HepG2 (cell line): ENCODE results near the gene DLL1. TPM values are rescaled to one million over a fixed set of nuclear protein-coding genes. Genes with fewer than 3 reads are reported as not detected.
A peak's percentile ranks its signal among the peaks of the same experiment; 100 is the strongest.

Experiments used
- ASH2L ChIP-seq: fragments of 300-600, 200-600 bp; sonication (generic); IDR thresholded peaks from 2 replicates; pipeline ENCODE4 v1.7.0; 2017; ENCODE audit warnings: low read depth, mild to moderate bottlenecking, moderate library complexity, mixed read lengths, low read length; ENCODE audit not compliant: insufficient read length
- GTF2F1 ChIP-seq: fragments of 150-350 bp; IDR thresholded peaks from 2 replicates; pipeline ENCODE4 v1.6.1; 2014; ENCODE audit warnings: low read length
- HDAC6 ChIP-seq: fragments of 200-600 bp; sonication (generic); IDR thresholded peaks from 2 replicates; pipeline ENCODE4 v1.7.0; 2017; ENCODE audit warnings: mild to moderate bottlenecking, antibody characterized with exemption, low read length, low read depth
- HNRNPUL1 ChIP-seq: fragments of 200-400 bp; formaldehyde crosslinking; IDR thresholded peaks from 2 replicates; pipeline ENCODE4 v1.6.1; 2017; ENCODE audit warnings: low read depth, mild to moderate bottlenecking, low read length, moderate library complexity
- ISX ChIP-seq: sonication (generic); formaldehyde crosslinking; conservative IDR thresholded peaks from 2 replicates; pipeline ENCODE4 v1.5.0; 2020; ENCODE audit warnings: missing genetic modification reagents
- KDM1A ChIP-seq: IDR thresholded peaks from 2 replicates; pipeline ENCODE4 v1.6.1; 2016; ENCODE audit warnings: missing compliant biosample characterization
- MTF1 ChIP-seq: sonication (generic); formaldehyde crosslinking; IDR thresholded peaks from 2 replicates; pipeline ENCODE4 v1.5.0; 2020; ENCODE audit warnings: missing genetic modification reagents
- NR2F1 ChIP-seq, 2 experiments: fragments of 450-650 bp in 1 of 2; formaldehyde crosslinking in 1 of 2; IDR thresholded peaks; 2 replicates each; pipeline versions ENCODE4 v1.5.0 to v1.6.1; 2016 to 2020; ENCODE audit warnings: mild to moderate bottlenecking in 1 of 2, missing compliant biosample characterization in 1 of 2, missing genetic modification reagents in 1 of 2, moderate library complexity in 1 of 2
- PHB2 ChIP-seq: fragments of 450-650 bp; IDR thresholded peaks from 2 replicates; pipeline ENCODE4 v1.6.1; 2018; ENCODE audit not compliant: partially characterized antibody
- PLSCR1 ChIP-seq: sonication (generic); formaldehyde crosslinking; IDR thresholded peaks from 2 replicates; pipeline ENCODE4 v1.5.0; 2020; ENCODE audit warnings: missing genetic modification reagents, mild to moderate bottlenecking, borderline replicate concordance
- RBM39 ChIP-seq: fragments of 200-400 bp; formaldehyde crosslinking; IDR thresholded peaks from one replicate; pipeline ENCODE4 v1.6.1; 2018; ENCODE audit warnings: antibody characterized with exemption, mild to moderate bottlenecking, low read depth, low read length; ENCODE audit not compliant: poor library complexity, severe bottlenecking
- SNAI1 ChIP-seq: sonication (generic); formaldehyde crosslinking; IDR thresholded peaks from 2 replicates; pipeline ENCODE4 v1.5.0; 2020; ENCODE audit warnings: mild to moderate bottlenecking, missing genetic modification reagents, borderline replicate concordance
- TBL1XR1 ChIP-seq: fragments of 150-350 bp; IDR thresholded peaks from 2 replicates; pipeline ENCODE4 v1.6.1; 2014; ENCODE audit warnings: borderline replicate concordance, low read length; ENCODE audit not compliant: partially characterized antibody
- THYN1 ChIP-seq: sonication (generic); formaldehyde crosslinking; IDR thresholded peaks from 2 replicates; pipeline ENCODE4 v1.8.1; 2023; ENCODE audit warnings: low read depth, mild to moderate bottlenecking, moderate library complexity, missing genetic modification reagents, borderline replicate concordance
- ZBTB43 ChIP-seq: sonication (generic); formaldehyde crosslinking; conservative IDR thresholded peaks from 2 replicates; pipeline ENCODE4 v1.4.0; 2020; ENCODE audit warnings: missing genetic modification reagents
- ZFP90 ChIP-seq: sonication (generic); formaldehyde crosslinking; IDR thresholded peaks from 2 replicates; pipeline ENCODE4 v1.8.0; 2022; ENCODE audit warnings: missing genetic modification reagents, mild to moderate bottlenecking, inconsistent platforms, borderline replicate concordance
- ZKSCAN5 ChIP-seq: sonication (generic); formaldehyde crosslinking; IDR thresholded peaks from 2 replicates; pipeline ENCODE4 v1.5.1; 2020; ENCODE audit warnings: mild to moderate bottlenecking, missing genetic modification reagents
- ZMAT5 ChIP-seq: sonication (generic); formaldehyde crosslinking; IDR thresholded peaks from 2 replicates; pipeline ENCODE4 v1.5.0; 2020; ENCODE audit warnings: mild to moderate bottlenecking, low read depth, missing genetic modification reagents, borderline replicate concordance
- ZNF598 ChIP-seq: sonication (generic); formaldehyde crosslinking; IDR thresholded peaks from 2 replicates; pipeline ENCODE4 v1.5.1; 2020; ENCODE audit warnings: mild to moderate bottlenecking, missing genetic modification reagents, borderline replicate concordance
- ZNF614 ChIP-seq: IDR thresholded peaks from 2 replicates; pipeline ENCODE4 v1.6.1; 2018; ENCODE audit warnings: missing biosample characterization, missing genetic modification reagents, inconsistent platforms, borderline replicate concordance
- ZNF724P ChIP-seq: sonication (generic); formaldehyde crosslinking; IDR thresholded peaks from 2 replicates; pipeline ENCODE4 v1.8.0; 2022; ENCODE audit warnings: missing genetic modification reagents, borderline replicate concordance
- ZXDC ChIP-seq: sonication (generic); formaldehyde crosslinking; IDR thresholded peaks from 2 replicates; pipeline ENCODE4 v1.5.0; 2020; ENCODE audit warnings: mild to moderate bottlenecking, missing genetic modification reagents
- polyA plus RNA-seq, 8 experiments: library from polyadenylated mRNA; depleted of rRNA in 3 of 8; stranded (reverse) in 7 of 8; unstranded in 1 of 8; fragments of >200 nt; fragmentation: Illumina TruSeq in 4 of 8; extraction: Trizol in 4 of 8; gene quantifications; 2 replicates each; pipeline versions ENCODE4 v1.2.1 to v1.2.3, GENCODE V29; 2011 to 2016; ENCODE audit warnings: low read depth in 4 of 8, missing spikeins in 1 of 8, mixed read lengths in 1 of 8; ENCODE audit not compliant: insufficient read depth in 1 of 8
- total RNA-seq, 5 experiments: library from RNA; depleted of rRNA; stranded (reverse); fragments of >200 nt; fragmentation: Illumina TruSeq; extraction: Trizol; gene quantifications; 2 replicates each; pipeline ENCODE4 v1.2.3, GENCODE V29; 2016; ENCODE audit warnings: low read depth in 1 of 5

DLL1 gene
- total and polyA plus RNA-seq, 2 of the 13 experiments (the other 11 are each of a cell fraction or from before 2014, with no cell fraction given) = not detected

- 0 out of 2 replicates have a peak, but pooled peaks have one; percentile 70 for TF ChIP-seq PLSCR1 (CRISPR knock-in tag)
- no peak for TF ChIP-seq THYN1 (CRISPR knock-in tag)
- TF ChIP-seq ZMAT5 (CRISPR knock-in tag) = no peak
- TF ChIP-seq NR2F1 (CRISPR knock-in tag; IDR thresholded peaks at IDR 0.05) = 0 out of 4 replicates have a peak, but pooled peaks of 1 of the 2 experiments have one; percentile 15
- peak; percentile 84; the same call in 1 of the 2 replicates for TF ChIP-seq ZNF614 (CRISPR knock-in tag)
- TF ChIP-seq MTF1 (CRISPR knock-in tag) = peak; percentile 80; the same call in 1 of the 2 replicates
- peak; percentile 73; the same call in 1 of the 2 replicates for TF ChIP-seq SNAI1 (CRISPR knock-in tag)
- no peak for TF ChIP-seq HDAC6
- peak; percentile 62; the same call in 1 of the 2 replicates for TF ChIP-seq HNRNPUL1
- TF ChIP-seq ZBTB43 (CRISPR knock-in tag) = peak; percentile 67; the same call in 1 of the 2 replicates
- no peak for TF ChIP-seq TBL1XR1
- peak; percentile 77; the same call in 1 of the 2 replicates for TF ChIP-seq ZNF724P (CRISPR knock-in tag)
- TF ChIP-seq ZFP90 (CRISPR knock-in tag) = peak; percentile 85; the same call in 1 of the 2 replicates
- peak; percentile 91 for TF ChIP-seq RBM39
- TF ChIP-seq ZXDC (CRISPR knock-in tag) = peak; percentile 63; the same call in 1 of the 2 replicates
- TF ChIP-seq PHB2 = no peak
- 0 out of 2 replicates have a peak, but pooled peaks have one; percentile 19 for TF ChIP-seq ZKSCAN5 (CRISPR knock-in tag)
- TF ChIP-seq GTF2F1 = no peak
- TF ChIP-seq ZNF598 (CRISPR knock-in tag) = peak; percentile 86; the same call in 1 of the 2 replicates
- peak; percentile 92 for TF ChIP-seq ASH2L
- peak; percentile 57; the same call in 1 of the 2 replicates for TF ChIP-seq ISX (CRISPR knock-in tag)
- no peak for TF ChIP-seq KDM1A (CRISPR knock-in tag)
Measured at GRCh38 chr6:170306324-170307079, 15.6 kb upstream of the DLL1 start, which contains the start of gene FAM120B (continued).
